ENCODE measurements around the gene FOXQ1.
"Not testable (repeated sequence)": the region's sequence is repeated elsewhere in the genome, so short reads cannot be mapped to it uniquely, and the experiment has no call there.

Gene FOXQ1

DNA sequence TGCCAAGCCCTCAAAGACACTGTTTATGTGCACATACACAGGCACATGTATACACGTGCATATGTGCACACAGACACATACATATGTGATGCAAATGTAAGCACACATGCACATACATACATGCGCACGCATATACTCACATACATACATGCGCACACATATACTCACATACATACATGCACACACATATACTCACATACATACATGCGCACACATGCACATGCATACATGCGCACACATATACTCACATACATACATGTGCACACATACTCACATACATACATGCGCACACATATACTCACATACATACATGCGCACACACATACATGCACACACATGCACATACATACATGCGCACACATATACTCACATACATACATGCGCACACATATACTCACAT is 20.5 kb upstream of the FOXQ1 start:
- no peak for DNase-seq

DNA sequence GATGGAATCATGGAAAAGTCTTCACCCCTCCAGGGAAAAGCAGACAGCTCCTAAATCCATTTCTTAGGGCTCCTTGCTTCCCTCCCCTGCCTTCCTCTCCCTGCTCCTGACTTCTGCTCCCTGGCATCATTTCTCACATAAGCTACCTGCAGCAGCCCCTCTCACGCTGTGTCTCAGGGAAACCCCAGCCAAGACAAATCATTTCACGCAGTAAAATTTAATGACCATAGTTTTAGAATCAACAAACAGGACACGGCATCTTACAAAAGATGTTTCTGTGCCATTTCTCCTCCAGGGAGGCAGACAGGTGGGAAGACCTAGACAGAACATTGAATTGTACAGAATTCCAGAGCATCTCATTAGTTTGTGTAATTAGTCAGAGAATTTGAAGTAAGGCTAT is 16.5 kb upstream of the FOXQ1 start:
- no peak for DNase-seq

DNA sequence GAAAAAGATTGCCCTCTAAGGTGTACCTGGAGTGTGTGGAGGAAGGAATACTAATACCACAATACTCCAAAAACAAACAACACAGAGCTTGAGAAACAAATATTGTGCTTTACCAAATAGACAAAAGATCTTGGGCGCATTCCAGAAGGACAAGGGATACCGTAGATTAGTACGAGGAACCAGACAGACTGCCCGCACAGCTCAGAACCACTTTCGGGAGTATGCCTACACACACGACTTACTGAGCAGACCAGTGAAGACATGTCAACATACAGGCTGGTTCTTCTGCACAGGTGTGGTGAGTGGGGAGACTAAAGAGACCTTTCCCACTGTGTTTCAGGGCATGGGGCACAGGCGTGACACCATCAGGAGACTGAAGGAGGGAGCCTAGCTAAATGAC is 15.8 kb upstream of the FOXQ1 start:
- DNase-seq = no peak

DNA sequence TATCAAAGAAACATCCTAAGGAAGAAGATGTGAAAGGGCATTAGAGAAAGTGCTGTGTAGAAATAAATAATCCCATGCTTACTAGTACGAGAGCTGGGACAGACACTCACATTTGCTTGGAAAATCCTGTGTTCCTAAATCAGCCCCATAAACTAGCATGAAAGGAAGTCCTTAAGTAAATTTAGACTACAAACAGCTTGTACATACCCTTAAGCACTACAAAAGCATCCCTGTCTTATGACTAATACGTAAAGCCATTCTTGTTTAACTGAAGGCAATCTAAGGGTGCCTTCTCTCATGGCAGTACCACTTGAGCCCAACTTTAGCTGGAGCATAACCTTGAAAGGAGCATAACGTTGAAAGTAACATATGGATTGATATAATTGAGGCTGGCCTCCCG is 15.4 kb upstream of the FOXQ1 start:
- no peak for DNase-seq

DNA sequence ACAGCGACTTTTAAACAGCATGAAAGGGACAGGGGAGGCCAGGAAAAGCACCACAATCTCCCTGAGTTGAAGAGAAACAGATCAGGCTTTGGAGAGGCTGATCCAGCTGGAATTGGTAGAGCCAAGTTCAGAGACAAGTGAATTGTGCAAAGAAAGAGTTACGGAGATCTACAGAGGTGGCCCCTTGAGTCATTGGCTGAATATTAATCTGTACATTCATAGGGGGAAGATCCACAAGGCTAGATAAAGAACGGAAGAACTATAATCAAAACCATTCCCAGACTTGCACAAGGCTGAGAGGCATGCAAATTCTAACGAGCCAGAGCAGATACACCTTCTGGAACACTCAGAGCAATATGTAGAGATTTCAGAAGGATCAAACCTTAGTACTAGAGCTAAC is 14.2 kb upstream of the FOXQ1 start:
- no peak for DNase-seq

DNA sequence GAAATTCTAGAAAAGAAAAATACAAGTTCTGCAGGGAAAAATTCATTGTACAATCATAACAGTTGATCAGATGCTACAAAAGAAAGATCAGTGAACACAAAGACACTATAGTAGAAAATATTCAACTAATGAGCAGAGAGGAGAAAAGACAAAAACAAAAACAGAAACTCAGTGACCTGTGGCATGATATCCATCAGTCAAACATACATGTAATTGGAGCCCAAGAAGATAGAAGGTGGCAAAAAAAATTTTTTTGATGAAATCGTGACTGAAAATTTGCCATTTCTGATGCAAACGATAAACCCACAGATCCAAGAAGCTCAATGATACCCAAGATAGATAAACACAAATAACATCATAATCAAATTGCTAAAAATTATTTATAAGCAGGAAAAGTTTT is 13.1 kb upstream of the FOXQ1 start:
- DNase-seq = no peak

DNA sequence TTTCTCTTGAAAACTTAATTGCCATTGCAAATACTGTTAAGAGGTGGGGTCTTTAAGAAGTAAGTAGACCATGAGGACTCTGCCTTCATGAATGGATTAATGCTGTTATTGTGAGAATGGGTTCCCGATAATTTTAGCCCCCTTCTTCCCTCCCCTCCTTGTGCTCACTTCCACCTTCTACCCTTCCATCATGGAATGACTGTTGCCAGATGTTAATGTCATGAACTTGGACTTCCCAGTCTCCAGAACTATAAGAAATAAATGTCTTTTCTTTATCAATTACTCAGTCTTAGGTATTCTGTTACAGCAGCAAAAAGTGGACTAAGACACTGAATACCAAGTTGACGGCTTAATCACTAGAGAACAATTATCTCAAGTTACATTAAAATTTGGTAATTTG is 5.8 kb upstream of the FOXQ1 start:
- no peak for DNase-seq

DNA sequence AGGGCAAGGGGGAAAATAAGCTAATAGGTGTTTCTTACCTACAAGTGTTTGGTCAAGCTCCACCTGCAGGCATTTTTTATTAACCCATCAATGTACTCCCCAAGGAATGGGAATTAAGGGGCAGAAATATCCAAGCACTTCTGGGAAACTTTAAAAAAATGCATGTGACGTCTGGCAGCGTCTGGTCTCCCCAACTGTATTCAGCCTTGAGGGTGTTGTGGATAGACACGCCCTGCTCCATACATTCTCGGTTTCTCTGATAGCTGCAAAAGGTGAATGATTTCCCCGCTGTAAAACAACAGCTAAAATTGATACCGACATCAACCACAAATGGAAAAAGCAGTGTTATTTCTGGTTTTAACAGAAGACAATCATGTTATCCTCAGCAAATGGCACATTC is 2.5 kb upstream of the FOXQ1 start:
- no peak for DNase-seq

DNA sequence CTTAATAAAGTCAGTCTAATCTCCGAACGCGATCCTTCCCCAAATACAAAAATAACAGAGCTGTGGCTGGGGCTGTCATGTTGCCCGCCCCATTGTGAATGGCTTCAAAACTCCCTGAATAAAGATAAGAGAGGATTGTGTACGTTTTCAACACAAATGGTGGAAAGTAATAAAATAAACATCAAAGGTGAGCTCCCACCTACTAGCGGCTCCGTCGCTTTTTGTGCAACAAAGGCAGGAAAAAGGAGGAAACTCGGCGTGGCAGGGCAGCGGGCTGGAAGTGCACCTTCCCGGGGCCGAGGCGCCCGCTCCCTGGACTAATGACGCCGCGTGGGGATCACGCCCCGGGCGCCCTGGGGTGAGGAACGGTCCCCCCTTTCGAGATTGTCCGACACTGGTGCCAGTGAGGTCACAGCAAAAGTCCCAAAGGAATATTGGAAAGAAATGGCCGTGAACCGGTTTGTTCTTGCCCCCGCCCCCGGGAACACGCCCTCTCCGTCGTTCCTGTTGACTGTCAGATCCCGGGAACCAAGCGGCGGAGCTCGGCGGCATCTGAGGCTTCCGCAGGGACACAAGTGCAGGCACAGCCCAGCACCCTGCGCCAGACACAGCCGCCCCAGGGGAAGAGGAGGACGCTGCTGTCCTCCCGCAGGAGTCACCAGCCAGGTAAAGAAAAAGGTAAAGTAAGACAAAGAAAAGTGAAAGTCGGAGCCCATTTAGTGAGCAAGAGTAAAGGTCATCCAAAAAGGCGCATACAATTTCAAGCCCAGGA is 1.1 kb upstream of the FOXQ1 start:
- DNase-seq = no peak

DNA sequence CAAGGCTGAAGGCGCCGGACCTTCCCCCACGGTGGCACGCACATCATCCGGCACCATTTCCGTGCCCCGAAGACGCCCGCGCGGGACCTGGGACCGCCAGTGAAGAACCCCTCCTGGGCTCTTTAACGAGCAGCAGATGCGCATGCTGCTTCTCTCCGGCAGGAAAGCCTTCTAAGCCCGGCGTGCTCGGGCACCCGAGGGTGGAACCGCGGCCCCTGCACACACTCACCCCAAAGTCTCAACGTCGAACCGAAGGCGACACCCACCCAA is 240 bp downstream of the FOXQ1 start:
- DNase-seq = no peak

DNA sequence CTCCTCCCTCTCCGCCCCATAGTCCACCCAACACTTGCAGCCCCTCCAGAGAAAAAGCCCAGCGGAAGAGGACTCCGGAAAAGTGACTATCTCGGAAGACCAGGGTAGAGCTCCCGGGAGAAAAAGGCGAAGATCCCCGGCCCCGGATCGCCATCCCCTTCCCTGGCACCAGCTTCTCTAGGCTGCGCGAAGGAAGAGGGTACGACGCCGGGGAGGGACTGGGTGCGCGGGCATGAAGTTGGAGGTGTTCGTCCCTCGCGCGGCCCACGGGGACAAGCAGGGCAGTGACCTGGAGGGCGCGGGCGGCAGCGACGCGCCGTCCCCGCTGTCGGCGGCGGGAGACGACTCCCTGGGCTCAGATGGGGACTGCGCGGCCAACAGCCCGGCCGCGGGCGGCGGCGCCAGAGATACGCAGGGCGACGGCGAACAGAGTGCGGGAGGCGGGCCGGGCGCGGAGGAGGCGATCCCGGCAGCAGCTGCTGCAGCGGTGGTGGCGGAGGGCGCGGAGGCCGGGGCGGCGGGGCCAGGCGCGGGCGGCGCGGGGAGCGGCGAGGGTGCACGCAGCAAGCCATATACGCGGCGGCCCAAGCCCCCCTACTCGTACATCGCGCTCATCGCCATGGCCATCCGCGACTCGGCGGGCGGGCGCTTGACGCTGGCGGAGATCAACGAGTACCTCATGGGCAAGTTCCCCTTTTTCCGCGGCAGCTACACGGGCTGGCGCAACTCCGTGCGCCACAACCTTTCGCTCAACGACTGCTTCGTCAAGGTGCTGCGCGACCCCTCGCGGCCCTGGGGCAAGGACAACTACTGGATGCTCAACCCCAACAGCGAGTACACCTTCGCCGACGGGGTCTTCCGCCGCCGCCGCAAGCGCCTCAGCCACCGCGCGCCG is 822 bp downstream of the FOXQ1 start:
- no peak for DNase-seq

DNA sequence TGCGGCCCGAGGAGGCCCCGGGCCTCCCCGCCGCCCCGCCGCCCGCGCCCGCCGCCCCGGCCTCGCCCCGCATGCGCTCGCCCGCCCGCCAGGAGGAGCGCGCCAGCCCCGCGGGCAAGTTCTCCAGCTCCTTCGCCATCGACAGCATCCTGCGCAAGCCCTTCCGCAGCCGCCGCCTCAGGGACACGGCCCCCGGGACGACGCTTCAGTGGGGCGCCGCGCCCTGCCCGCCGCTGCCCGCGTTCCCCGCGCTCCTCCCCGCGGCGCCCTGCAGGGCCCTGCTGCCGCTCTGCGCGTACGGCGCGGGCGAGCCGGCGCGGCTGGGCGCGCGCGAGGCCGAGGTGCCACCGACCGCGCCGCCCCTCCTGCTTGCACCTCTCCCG is 1.5 kb downstream of the FOXQ1 start:
- DNase-seq = no peak

DNA sequence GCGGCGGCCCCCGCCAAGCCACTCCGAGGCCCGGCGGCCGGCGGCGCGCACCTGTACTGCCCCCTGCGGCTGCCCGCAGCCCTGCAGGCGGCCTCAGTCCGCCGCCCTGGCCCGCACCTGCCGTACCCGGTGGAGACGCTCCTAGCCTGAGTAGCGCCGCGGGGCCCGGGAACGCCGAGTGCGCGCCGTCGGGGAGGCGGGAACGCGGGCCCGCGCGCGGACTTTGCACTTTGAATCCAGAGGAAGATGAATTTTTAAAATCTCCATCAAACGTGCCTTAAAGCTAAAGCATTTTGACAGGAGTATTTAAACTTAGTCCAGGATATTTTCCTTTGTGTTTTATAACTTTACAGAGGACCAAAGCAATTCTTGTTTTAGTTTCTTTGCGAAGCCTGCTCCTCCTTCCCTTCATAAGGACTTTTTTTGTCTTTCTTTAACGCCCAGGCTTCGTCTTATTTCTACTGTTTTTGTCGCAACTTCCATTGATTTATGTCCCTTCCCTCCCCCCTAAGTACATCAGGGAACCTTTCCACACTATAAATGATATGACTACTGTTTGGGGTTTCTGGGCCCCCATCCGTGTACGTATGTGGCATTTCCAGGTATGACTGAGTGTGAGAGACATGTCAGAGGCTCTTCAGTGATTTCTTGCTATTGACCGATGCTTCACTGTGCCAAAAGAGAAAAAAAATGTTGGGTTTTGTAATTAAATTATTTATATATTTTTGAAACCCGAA is 2.0 kb downstream of the FOXQ1 start:
- DNase-seq = no peak

DNA sequence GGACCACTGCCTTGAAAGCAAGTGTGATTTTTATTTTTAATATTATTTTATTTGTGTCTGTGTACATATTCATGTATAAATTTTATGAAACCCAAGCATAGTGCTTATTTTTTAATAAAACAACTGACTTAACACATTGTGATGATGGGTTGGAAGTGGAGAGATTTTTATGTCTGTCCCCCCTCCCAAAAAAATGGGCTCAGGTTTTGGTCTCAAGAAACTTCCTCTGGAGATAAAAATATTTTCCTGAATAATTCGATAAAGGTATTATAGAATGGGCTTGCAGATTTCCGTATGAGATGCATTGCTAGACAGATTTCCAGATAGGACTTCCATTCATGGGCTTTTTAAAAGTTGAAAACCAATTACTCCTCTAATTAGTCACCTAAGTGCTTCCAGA is 2.7 kb downstream of the FOXQ1 start:
- no peak for DNase-seq

DNA sequence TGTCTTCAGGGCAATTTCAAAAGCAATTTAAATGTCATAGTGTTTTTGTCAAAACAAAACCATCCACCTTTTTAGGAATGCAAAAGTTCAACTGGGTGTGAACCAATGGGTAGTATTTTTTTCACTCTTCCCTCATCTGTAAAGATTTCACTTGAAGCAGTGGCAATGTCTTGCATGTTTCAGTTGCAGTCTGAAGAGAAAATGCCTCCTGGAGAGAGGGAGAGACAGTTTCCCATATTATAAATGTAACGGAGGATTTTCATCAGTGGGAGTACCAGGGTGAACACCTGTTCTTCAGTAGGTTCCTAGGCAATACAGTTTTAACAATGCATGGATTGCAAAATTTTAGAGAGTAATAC is 3.3 kb downstream of the FOXQ1 start:
- no peak for DNase-seq

DNA sequence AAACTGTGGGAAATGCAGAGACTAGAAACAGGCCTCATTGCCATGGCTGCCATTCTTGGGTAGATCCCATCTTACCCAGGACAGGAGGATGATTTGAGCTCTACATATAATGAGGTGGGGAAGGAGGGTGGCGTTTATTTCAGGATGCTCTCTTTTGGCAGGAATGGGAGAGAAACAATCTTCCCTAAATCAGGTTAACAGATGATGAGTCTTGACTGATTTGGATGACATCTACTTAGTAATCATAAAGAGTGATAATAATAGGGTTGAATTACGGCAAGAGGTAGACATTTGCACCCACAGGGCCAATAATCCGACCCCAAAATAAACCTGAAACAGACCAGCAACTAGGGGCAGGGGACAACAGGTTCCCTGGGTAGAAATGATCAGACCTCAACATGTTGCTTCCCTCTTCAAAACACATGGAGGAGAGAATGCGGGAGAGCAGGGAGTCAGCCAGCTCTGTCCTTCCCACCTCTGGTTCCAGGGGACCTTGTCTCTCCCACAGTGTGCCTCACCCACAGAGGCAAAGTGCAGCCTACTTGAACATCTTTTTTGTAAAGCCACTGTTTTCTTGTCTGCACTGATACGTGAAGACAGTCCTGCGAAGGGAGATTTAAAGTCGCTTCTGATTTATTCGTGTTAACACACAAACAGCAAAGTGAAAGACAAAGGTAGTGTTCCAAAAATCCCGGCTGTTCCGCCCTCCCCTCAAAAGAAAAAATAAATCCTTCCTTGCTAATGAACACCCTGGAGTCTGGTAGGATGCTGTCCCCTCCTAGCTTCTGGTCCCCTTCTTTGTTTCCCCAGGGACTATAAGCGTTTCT is 3.9 kb downstream of the FOXQ1 start:
- DNase-seq = no peak

DNA sequence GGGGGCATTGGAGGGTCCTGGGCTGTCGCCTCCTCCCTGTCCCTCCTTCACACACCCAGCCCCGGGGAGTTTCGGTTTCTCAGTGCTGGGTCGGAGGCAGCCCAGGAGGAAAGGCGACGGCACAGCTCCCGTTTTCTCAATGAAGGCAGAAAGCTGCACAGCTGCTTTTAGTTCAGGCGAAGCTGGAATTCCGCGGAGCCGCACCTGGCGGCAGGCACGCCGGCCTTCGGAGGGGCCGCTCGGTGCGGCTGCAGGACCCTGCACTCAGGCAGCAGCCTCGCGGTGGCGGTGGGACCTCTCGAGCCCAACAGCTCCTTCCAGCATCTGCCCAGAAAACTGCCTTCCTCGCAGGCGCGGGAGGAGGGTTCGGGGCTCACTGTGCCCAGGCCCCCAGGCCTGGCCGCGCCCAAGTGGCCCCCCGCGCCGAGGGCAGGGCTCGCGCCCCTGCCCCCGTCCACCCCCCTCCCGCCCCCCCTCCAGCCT is 4.6 kb downstream of the FOXQ1 start:
- no peak for DNase-seq

DNA sequence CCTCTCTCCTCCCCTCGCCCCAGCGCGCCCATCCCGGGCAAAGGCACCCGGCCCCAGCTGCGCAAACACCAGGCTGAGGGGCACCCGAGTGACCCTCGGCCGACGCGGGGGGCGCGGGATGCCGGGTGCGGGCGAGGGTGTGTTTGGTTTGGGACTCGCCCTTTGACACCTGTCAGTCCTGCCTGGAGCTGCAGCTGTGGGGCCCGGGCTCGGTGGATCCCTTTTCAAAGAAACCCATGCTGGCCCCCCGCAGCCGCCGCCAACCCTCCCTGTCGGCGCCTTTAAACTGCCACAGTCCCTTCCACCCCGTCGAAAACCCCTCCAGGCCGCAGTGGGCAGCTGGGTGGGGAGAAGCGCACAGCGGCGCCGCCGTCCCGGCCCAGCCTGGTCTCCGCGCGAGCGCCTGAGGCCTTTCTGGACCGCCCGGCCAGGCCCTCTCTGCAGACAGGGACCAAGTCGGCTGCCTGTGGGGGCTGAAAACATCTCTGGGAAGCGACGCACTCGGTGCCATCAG is 5.5 kb downstream of the FOXQ1 start:
- no peak for DNase-seq

DNA sequence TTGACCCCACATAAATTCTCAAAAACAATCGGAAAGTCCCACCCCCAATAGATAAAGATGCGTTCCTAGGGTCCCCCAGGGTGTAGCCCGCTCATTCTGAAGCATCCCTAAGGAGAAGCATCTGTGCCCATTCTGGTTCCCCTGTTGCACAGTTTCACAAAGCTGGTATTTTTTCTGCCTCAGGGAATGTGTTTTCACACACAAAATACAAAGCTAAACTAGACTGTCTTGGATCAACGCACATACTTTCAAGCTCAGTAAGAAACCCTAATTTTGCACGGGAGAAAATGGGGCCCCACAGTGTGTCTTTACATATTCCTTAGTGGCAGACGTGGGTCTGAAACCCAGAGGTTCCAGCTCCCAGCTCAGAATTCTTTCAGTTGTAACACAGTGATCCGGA is 6.1 kb downstream of the FOXQ1 start:
- no peak for DNase-seq

DNA sequence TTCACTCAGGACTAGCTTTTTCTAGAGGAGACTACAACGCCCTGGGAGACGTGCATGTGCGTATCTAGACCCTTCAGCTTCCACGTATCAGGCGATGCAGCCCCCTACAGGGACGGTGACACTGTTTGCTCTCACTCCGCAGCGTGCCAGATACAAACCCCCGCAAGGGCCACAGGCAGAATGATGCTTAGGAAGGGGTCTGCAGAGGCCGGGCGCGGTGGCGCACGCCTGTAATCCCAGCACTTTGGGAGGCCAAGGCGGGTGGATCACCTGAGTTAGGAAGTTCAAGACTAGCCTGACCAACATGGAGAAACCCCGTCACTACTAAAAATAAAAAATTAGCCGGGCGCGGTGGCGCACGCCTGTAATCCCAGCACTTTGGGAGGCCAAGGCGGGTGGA is 6.7 kb downstream of the FOXQ1 start:
- not testable (repeated sequence) for DNase-seq

DNA sequence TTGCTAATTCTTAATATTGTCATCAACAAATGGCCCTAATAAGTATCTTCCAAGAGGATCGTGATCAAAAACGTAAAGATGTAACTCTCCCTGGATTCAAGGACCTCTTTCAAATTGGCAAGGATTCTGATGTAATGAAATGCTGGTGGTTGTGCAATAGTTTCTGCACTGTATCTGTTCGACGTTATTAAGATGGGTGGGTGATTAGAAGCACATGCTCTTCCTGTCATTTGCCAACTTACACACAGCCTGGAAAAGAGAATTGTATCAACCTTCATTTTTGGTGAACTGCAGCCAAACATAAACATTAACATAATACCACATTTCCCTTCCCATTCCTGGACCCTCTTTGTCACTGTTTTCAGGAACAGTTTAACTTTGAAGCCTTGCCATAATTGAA is 9.8 kb downstream of the FOXQ1 start:
- DNase-seq = no peak

DNA sequence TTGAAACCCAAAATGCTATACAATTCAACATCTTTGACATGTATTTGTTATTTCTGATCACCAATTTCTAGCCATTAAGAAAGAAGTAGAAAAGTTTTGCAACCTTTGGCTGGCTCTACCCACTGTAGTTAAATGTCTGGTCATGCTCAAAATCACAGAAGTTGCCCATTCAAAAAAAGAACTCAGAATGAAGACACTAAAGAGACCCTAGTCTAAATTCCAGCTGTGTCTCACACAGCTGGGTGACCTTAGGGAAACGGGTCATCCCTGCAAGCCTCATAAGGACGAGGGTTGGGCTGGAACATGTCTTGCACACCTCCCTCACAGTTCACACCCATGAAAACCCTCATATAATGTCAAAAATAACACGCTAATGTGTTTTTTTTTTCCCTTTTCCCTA is 10.3 kb downstream of the FOXQ1 start:
- no peak for DNase-seq

DNA sequence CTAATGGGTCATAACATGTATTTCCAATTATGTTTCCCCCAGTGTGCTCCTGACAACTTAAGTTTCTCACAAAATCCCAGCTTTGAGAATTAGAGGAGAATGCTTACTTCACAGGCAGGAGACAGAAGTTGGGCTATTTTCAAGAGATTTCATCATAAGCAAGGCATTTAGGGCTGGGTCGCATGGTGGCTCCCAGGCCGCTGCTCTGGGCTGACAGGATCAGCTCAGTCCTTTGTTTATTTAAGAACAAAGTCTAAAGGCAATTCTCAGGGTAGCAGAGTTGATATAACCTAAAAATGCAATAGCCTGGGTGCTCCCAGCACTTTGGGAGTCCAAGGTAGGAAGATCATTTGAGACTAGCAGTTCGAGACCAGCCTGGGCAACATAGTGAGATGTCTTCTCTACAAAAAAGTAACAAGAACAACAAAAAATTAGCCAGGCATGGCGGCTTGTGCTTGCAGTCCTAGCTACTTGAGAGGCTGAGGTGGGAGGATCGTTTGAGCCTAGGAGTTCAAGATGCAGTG is 10.9 kb downstream of the FOXQ1 start:
- DNase-seq = no peak

Measured in COR-L47 (cell line).